Daoy (cell line): Measurements from ENCODE around the gene TSHZ2. TPM values are rescaled to one million over a fixed set of nuclear protein-coding genes. Genes with fewer than 3 reads are reported as not detected.
"Not testable (repeated sequence)": the region's sequence is repeated elsewhere in the genome, so short reads cannot be mapped to it uniquely, and the experiment has no call there.

Experiments
- DNase-seq: peaks from one replicate; pipeline ENCODE4 v3.0.0-alpha.2; 2015; ENCODE audit warnings: low read depth
- total RNA-seq: library from RNA; depleted of rRNA; stranded (reverse); fragments of >200 nt; shearing (Covaris generic); gene quantifications from 2 replicates; pipeline ENCODE4 v1.2.3, GENCODE V29; 2014

Gene TSHZ2
- total RNA-seq, 1 experiment from 2014 or later: 0.57 TPM

DNA sequence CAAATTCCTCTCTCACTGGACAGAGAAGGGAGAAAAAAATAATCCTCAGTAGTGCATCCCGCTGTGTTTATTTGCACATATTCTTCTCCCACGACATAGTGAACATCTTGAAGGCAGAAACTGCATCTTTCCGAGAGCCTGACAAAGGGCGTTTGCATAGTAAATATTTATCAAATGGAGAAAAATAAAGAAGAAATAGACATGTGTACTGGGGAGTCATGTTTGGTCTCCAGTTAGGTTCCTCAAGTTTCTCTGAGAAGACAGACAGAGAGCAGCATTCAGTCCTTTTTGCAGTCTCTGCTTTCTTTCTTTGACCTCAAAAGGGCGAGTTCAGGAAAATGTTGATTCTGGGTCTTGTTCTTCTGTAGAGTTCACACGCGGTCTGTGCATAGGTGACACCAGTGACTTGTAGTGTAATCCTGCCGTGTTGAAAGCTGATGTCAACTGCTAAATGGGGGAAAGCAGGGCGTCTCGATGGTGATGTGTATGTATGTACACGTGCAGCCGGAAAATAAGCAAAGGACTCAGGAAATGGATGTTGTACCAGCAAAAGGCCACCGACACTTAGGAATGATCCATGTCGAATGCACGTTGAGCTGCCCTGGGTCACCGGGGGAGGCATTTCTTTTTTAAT, 335.9 kb downstream of the TSHZ2 start:
- no peak for DNase-seq

DNA sequence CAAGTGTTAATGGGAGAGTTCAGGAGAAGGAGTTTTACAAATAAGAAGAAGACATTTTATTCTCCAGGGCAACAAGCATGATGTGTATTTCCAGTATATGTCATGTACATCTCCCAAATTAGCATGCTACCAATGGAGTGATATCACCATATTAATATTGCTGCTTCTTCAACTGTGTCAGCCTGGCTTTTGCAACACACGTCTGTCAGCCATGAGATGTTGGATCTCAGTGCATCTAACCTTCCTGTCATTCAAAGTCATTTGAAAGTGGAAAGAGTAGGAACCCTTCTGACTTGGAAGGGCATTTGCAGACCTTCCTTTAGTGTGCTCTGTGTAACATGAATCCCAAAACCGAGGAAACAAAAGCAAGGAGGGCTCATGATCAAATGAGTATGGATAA, 337.4 kb downstream of the TSHZ2 start:
- DNase-seq: no peak

DNA sequence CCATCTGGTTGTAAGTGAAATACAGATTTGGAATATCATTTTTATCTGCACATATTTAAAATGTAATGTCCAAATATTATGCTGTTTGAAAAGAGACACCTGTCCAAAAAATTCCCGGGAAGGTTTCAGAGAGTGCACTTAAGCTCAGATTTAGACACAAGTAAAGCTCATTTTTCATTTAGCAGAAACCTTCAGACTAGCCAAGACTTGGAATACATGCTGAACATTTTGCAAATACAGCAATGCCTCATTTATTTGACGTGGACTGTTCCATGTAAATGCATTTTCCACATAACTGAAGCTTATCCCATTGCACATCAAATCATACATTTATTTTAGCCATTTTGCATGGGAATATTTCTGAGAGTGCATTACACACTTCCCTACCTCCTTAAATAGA, 340.8 kb downstream of the TSHZ2 start:
- DNase-seq: no peak

DNA sequence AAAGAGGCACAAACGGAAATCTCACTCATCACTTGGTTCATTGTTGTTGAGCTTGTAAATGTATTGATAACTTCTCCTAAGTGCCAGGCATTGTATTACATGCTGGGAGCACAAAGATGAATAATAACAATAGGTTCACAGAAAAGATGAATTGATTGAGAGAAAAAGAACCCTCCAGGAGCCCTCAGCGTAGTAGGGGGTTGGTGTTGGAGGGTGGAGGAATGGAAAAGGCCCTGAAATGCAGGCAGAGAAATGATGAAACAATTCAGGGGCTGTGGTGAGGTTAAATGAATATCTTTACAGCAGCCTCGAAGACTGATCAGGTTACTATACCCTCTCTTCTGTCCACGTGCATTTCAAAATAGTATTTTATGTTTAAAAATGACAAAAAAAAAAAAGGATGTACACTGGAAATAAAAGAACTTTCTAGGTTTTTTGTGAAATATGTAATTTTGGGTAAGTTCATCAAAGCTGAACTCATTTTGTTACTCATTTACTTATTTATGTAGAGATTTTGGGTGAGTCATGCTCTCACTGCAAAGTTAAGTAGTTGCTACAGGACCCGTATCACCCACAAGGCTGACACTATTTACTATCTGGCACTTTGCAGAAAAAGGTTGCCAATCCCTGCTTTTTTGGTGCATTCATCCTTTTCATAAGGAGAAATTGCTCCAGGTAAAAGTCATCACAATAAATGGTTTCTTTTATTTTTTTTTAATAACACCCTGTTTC, 344.2 kb downstream of the TSHZ2 start:
- no peak for DNase-seq

DNA sequence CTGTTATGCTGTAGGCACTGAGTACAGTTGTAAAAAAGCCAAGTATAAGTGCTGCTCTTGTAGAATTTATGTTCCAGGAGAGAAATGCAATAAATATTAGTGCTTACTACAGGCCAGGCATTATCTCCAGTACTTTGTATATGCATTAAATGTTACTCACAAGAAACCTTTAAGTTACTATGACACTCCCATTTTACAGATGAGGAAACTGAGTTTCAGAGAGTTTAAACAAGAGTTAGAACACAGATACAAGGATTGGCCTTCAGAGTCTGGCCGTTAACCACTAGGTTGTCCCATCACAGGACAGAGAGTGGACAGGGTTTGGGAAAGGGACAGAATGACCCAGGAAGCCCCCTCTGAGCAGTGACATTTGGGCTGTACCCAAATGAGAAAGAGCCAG, 347.0 kb downstream of the TSHZ2 start:
- DNase-seq: no peak

DNA sequence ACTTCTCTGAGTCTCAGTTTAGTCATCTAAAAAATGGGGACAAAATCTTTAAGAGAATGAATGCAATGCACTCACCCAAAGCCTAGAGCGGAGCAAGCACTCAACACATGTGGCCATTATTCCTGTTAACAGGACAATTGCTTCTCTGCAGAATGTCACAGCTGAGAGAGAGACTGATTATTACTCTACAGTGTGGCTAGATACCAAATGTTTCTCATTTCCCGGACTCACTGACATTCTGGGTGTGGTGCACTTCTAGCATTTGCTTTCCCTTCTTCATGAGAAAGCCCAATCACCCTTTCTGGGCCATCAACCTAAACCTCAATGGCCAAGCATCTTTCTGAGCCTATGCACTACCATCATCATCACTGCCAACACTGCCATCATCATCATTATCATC, 347.6 kb downstream of the TSHZ2 start:
- DNase-seq: no peak

DNA sequence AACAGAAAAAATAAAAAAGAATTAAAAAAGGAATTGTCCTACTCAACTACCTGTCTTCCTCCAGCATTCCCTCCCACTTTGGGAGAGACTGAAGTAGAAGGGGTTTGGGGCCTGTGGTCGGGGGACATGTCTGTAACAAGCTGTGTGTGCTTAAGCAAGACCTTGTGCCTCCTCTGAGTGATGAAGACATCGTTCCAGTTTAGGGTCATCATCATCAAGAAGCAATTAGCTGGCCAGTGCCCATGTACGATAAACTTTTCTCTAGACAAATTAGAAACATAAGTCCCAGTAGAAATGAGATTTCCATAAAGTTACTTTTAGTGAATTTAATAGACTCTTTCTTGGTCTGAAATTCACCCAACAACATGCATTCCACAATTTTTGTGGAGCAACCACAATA, 348.5 kb downstream of the TSHZ2 start:
- DNase-seq: no peak

DNA sequence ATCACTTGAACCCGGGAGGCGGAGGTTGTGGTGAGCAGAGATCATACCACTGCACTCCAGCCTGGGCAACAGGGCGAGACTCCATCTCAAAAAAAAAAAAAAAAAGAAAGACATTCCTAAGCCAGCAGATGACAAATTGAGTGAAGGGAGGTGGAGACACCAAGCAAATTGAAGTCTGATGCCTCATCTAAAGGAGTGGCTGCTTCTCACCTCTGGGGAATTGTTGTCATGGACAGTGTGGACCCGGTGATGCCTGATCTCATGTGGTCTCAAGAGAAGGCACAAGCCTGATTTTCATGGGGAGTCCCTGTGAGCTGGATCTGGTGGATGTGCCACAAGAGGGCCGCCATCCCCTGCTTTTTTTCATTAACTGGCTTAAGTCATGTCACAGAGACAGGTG, 349.4 kb downstream of the TSHZ2 start:
- DNase-seq: no peak

DNA sequence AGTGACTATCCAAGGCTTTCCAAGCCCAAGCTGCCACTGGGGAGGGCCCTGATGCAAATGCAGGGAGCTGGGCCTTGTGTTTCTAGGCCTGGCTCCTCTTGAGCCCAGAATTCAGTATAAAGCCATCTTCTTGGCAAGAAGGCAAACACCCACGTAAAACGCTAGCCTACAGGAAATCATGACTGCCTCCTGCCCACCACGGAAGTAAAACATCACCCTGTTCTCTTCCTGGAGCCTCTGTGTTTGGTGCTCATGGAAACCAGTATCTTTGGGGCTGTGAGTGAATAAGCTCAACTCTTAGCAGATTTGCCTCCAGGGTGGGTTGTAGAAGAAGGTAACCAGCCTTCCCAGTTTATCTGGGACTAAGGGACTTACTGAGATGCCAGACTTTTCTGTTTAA, 350.5 kb downstream of the TSHZ2 start:
- DNase-seq: peak; percentile 13

DNA sequence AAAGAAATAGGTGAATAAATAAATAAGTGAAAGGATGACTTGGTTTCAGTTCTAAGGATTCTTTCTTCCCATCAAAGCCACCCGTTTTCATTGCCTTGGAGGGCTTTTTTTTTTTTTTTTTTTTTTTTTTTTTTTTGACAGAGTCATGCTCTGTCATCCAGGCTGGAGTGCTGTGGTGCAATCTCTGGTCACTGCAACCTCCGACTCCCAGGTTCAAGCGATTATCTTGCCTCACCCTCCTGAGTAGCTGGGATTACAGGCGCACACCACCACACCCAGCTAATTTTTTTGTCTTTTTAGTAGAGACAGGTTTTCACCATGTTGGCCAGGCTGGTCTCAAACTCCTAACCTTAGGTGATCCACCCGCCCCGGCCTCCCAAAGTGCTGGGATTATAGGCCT, 351.3 kb downstream of the TSHZ2 start:
- DNase-seq: not testable (repeated sequence)

DNA sequence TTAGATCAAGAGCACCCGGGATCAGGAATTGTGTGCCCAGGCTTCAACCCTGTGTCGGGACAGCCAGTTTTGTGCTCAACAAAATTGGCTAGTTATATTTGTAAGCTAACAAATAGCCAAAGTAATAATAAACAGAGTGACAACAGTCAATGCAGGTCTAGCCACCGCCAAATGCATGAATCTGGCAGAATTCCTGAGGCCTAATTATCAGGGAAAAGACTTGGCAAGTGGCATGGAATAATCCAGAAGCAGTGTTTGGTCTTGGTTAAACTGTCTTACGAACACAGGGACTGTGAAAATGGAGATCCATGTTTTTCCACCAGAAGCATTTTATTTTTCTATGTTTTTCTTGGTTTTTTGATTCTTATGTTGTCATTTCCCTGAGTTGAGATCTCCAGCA, 352.7 kb downstream of the TSHZ2 start:
- no peak for DNase-seq

DNA sequence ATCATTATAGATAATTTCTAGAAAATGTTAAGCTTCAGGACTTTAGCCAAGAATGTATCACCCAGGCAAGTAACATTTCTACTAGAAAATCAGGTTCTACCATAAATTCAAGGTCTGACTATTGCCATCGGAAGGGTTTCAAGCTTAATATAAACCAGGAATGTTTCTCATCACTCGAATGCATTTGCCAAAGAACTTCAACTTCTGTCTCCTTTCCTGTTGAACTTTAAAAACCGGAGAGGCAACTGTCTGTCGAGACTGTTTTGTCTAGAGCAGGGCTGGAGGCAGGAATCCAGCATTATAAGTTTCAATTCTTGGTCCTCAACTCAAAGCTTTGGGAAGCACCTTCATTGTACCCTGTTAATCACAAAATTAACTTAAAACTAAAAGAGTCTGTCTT, 356.8 kb downstream of the TSHZ2 start:
- no peak for DNase-seq

DNA sequence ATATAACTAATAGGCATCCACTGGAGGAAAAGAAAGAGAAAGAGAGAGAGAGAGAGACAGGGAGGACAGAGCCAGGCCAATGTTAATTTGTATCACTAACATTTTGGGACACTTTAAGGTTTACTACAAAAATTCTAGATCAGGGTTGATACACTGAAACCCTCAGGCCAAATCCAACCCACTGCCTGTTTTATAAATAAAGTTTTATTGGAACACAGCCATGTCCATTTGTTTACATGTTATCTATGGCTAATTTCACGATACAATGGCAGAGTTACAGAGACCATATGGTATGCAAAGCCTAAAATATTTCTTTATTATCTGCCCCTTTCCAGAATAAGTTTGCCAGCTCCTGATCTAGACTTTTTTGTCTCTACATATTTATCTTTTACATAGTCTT, 357.6 kb downstream of the TSHZ2 start:
- DNase-seq: no peak

DNA sequence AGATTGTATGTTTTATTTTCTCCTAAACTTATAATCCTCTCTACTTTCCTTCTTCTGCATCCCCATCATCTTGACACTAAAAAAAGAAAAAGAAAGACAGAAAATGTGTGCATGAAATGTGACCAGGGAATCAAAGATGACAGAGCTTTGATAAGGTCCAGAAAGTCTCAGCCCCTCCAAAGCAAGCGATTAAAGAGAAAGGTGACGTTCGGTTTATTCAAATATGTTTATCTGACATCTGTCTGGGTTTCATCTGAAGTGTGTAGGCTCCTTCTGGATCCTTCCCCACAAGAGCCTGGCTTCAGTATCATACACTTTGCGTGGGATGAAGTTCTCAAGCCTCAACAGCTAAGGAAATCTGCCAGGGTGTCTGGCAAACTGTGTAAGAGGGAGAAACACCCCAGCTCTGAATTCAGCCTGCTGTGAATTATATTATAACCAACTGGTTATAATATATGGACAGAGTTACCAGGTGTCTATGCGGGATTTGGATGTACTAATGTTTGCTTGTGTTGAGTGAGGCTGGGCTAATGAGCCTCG, 358.5 kb downstream of the TSHZ2 start:
- DNase-seq: no peak

DNA sequence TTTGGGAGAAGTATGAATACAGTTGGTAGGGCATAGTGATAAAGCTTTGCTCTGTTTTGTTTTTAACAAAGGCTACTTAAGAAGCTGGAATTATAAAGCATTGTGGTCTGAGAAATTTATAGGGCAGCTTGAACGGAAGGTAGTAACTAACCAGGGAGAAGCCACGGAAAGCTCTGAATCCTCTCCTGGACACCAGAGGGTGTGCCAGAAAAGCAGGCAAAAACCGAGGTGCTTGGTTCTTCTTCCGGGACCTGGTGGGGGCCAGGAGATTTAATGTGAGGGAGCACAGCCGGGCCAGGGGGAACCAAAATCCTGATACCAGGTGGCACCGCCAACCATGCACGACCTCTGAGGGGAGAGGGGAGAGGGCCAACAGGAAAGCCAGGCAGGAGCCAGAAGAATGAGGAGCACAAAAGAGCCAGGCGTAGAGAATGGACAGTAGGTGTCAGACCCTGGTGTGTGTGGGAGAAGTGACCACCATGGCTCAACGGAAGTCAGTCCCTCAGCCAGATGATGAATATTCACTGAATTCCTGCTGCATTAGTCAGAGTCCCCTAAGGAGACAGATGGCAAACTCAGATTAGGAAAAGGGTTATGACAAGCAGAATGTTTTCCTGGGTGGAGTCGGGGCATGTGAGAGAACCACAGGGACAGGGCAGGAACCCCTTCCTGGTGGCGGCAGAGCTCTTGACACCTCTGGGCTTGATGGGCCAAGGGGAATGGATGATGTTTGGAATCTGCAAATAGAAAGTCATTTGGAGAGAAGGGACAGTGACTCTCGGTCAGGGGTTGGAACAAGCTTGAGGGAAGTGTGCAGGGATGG, 359.2 kb downstream of the TSHZ2 start:
- peak; percentile 84 for DNase-seq

DNA sequence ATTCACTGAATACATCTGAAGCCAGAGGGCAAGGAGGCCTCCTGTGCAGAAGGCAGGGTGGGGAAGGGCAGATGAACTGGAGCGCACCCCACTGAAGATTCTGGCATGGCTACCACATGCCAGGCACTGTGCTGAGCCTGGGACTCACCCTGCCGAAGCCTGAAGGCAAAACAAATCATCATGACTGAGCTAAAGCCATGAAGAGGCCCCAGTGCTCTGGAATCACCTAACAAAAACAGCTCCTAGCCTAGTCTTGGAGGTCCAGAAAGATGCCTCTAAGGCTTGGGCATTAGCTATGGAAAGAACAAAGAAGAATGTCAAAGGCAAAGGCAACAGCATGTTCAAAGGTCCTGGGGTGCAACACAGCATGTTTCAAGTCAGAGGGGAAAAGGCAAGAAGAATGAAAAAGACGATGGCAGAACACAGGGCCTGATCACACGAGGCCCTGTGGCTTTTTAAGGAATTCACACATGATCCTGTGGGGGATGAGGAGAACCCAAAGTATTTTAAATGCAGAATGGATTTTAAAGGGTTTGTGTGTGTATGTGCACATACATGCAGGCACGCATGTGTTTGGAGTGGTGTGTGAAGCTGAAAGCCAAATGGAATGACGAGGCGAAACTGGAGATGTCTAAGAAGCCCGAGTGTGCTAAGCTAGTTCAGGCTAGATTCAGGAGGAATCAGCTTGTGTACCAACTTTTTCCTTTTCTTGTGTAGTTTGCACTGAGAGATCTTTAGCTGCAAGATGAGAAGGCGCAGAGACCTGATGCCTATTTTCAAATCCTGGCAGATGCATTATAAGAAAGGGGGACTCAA, 360.1 kb downstream of the TSHZ2 start:
- no peak for DNase-seq

DNA sequence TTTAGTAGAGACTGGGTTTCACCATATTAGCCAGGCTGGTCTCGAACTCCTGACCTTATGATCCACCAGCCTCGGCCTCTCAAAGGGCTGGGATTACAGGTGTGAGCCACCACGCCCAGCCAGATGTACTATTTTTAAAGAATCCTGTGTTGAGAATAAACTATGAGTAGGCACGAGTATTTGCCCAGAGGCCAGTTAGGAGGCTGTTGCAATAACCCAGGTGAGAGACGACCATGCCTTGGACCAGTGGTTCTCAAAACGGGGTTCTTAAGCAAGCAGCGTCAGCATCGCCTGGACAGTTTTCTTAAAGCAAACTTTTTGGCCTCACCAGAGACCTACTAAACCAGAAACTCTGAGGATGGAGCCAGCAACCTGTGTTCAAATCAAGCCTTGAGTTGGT, 362.7 kb downstream of the TSHZ2 start:
- DNase-seq: no peak

DNA sequence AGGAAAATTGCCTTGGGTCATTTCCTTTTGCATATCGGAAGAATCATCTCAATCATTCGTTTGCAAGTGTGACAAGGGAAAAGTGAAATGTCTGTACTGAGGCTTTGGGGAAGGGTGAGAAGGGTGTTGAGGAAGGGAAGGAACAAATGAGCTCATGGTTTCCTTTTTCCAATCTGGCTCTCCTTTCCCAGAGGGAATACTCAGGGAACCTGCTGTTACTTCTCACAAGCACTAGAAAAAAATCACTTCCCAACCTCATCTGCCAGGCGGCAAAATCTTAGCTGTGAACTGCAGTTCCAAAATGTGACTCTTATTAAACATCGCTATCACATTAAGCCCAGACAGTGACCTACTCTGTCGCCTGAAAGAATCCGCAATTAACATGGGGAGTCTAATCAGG, 363.4 kb downstream of the TSHZ2 start:
- no peak for DNase-seq

DNA sequence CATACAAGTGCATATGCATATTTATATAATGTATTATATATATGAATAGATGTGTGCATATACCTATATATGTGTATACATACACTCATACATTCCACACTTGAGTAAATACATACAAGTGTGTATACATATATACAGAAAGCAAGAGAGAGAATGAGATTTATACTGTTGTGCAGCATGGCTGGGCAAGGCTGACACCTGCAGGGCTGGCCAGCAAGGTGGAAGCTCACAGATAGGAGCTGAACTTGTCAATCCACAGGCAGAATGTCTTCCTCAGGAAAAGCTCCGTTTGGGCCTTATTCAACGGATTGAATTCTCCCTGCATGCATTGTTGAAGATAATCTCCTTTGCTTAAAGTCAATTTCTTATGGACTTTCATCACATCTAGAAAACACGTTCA, 364.7 kb downstream of the TSHZ2 start:
- no peak for DNase-seq

DNA sequence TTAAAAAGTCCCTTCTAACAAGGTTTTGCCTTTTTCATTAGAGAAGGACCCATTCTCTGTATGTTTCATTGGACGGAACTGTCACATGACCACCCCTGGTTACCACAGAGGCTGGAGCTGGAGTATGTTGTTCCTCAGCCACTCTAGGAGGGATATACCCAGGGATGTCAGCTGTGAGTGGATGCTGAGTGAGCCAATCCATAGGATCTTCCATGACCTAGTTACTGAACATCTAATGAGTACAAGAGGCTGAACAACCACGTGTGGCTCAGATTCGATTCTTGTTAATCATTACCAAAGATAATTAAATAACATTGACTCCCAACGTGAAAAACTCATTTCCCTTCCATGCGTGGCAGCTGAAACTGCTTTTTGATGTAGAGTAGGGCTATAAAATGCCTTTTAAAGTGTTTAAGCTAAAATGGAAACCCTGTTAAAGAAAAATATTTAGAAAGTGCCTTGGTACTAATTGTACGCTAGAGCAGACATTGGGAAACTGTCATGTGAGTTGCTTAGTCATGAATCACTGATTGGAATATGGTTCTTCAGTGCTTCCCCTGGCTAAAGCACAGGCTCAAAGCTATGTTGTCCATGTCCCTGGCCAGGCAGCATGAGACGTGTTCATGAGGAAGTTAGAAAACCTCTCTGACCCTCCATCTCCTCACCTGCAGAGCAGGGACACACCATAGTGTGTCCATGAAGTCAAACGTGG, 365.4 kb downstream of the TSHZ2 start:
- DNase-seq: no peak

DNA sequence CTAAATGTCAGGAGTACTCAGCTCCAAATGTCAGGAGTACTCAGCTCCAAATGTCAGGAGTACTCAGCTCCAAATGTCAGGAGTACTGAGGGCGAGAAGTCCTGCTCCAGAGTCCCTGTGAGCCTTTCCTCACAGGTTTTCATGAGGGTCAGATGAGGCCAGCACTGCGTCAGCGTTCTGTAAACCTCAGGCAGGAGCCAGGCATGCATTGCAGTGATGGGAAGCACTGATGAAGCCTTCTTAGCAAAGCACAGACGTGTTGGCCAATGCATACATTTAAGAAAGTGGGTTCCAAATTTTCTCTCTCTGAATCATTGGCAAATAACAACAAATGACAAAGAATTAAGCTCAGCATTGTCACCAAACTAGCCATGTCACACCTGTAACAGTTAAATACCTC, 366.6 kb downstream of the TSHZ2 start:
- DNase-seq: no peak
